K562 (cell line): Measurements from ENCODE around the gene GLRX2. TPM values are rescaled to one million over a fixed set of nuclear protein-coding genes. Genes with fewer than 3 reads are reported as not detected.

Experiments used
- HDAC8 ChIP-seq: fragments of 450-650 bp; IDR thresholded peaks from 2 replicates; pipeline ENCODE4 v1.6.1; 2016; ENCODE audit warnings: mild to moderate bottlenecking, missing genetic modification characterization, moderate library complexity, missing compliant biosample characterization
- KDM5B ChIP-seq: fragments of 200-600 bp; sonication (generic); IDR thresholded peaks from 2 replicates; pipeline ENCODE4 v1.6.1; 2012; ENCODE audit warnings: low read depth, mild to moderate bottlenecking, moderate library complexity, low read length, control low read depth, inconsistent platforms; ENCODE audit not compliant: insufficient replicate concordance
- LEF1 ChIP-seq: fragments of 450-650 bp; IDR thresholded peaks from 2 replicates; pipeline ENCODE4 v1.6.1; 2016; ENCODE audit warnings: mild to moderate bottlenecking
- POLR2AphosphoS5 ChIP-seq: IDR thresholded peaks from 2 replicates; pipeline ENCODE4 v1.6.1; 2011; ENCODE audit warnings: mild to moderate bottlenecking, low read depth, low read length, moderate library complexity; ENCODE audit not compliant: control insufficient read depth, insufficient read depth
- ZNF175 ChIP-seq: fragments of 200-800 bp; sonication (Bioruptor generic); IDR thresholded peaks from 2 replicates; pipeline ENCODE4 v1.6.1; 2016; ENCODE audit warnings: low read depth, mild to moderate bottlenecking, missing genetic modification characterization, missing compliant biosample characterization
- ZNF436 ChIP-seq: fragments of 250-450, 450-650 bp; sonication (Bioruptor Pico); formaldehyde crosslinking; IDR thresholded peaks from 2 replicates; pipeline ENCODE4 v1.7.0; 2020; ENCODE audit warnings: mild to moderate bottlenecking
- ZNF445 ChIP-seq: fragments of 250-450 bp; sonication (Bioruptor Pico); IDR thresholded peaks from 2 replicates; pipeline ENCODE4 v1.4.0; 2020; ENCODE audit warnings: low read depth, mild to moderate bottlenecking, moderate library complexity
- polyA plus RNA-seq, 8 experiments: library from polyadenylated mRNA; depleted of rRNA in 4 of 8; stranded (reverse) in 5 of 8; unstranded in 3 of 8; fragments of >200 nt; fragmentation: Nextera tagmentation in 2 of 8; fragmentation: Illumina TruSeq in 1 of 8; extraction: Ambion mirVana in 2 of 8; extraction: Trizol in 1 of 8; gene quantifications; 2 replicates each; pipeline versions ENCODE4 v1.2.1 to v1.2.3, GENCODE V29; 2011 to 2014; ENCODE audit warnings: inconsistent platforms in 1 of 8, missing spikeins in 1 of 8
- total RNA-seq, 7 experiments: library from RNA; depleted of rRNA in 6 of 7; stranded (reverse); fragments of >200 nt in 6 of 7; fragmentation: Illumina TruSeq in 2 of 7; extraction: Trizol in 2 of 7; gene quantifications; 2 replicates each; pipeline versions ENCODE4 v1.2.1 to v1.2.3, GENCODE V29; 2011 to 2021; ENCODE audit warnings: low replicate concordance in 1 of 7
- TF ChIP-seq, protein P1 (sequence below): fragments of 250-450 bp; sonication (Bioruptor Pico); IDR thresholded peaks from 2 replicates; pipeline ENCODE4 v1.5.0; 2021; ENCODE audit warnings: mild to moderate bottlenecking, borderline replicate concordance
- TF ChIP-seq, protein P2 (sequence below): fragments of 450-650 bp; formaldehyde crosslinking; IDR thresholded peaks from 2 replicates; pipeline ENCODE4 v1.4.0; 2020; ENCODE audit warnings: mild to moderate bottlenecking, moderate library complexity
- TF ChIP-seq, protein P3 (sequence below): sonication (generic); formaldehyde crosslinking; IDR thresholded peaks from 2 replicates; pipeline ENCODE4 v1.8.0; 2022; ENCODE audit warnings: mild to moderate bottlenecking, missing genetic modification reagents
- TF ChIP-seq, protein P4 (sequence below): fragments of 250-450 bp; sonication (Bioruptor Pico); IDR thresholded peaks from 2 replicates; pipeline ENCODE4 v1.8.0; 2022; ENCODE audit warnings: inconsistent platforms, mild to moderate bottlenecking, moderate library complexity, borderline replicate concordance
- TF ChIP-seq, protein P5 (sequence below): fragments of 450-650 bp; formaldehyde crosslinking; conservative IDR thresholded peaks from 2 replicates; pipeline ENCODE4 v1.4.0; 2022; ENCODE audit warnings: mild to moderate bottlenecking, missing genetic modification characterization
- TF ChIP-seq, protein P6 (sequence below): sonication (generic); formaldehyde crosslinking; IDR thresholded peaks from 2 replicates; pipeline ENCODE4 v1.8.0; 2023; ENCODE audit warnings: mild to moderate bottlenecking, missing genetic modification reagents

Gene GLRX2
- total and polyA plus RNA-seq, 9 of the 15 experiments (the other 6 are each of a cell fraction or from before 2014, with no cell fraction given) = 13.3 to 82.6 (median 55.1) TPM

DNA sequence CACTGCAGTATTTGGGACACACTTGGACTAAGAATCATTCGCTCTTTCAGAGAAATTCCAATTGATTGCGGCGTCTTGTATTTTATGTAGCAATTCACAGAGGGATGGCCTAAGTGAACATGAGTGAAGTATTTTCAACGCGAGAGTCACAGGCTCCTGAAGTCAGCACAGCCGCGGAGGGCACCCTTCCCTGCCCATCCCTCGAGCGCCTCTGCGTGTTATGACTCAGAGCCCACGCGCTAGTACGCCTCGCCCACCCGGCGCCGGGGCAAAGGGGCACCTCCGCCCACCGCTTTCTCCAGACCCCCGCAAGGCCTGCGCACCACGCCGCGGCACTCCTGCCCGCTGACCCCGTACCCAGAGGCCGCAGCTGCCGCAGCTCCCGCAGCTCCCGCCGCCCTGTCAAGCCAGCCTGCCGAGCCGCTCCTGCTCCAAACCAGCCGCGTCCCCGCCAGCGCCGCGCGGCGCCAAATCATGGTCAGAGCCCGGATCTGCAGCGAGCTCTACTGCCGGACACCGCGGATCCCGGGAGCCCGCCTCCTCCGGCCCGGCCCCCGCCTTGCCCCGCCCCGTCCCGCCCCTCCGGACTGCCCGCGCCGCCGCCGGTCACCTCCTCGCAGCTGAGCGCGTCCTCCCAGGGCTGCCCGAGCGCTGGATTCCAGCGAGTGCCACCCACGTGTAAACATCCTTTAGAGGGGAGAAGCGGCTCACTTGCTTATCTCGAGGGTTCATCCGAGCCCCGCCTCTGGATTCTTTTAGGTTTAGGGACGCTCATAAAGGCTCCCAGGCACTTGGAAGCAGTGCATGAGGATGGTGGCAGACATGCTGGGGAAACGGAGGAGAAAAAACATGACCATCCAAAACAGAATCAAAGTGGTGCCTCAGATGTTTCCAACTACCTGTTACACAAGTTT, at the start of gene GLRX2 (continued):
- TF ChIP-seq KDM5B (peak; percentile 87), POLR2AphosphoS5 (peak; percentile 87), ZNF436 (CRISPR knock-in tag) (no peak), HDAC8 (tag) (no peak), ZNF175 (CRISPR knock-in tag) (no peak), LEF1 (no peak), ZNF445 (CRISPR knock-in tag) (no peak)
- TF ChIP-seq, protein P1, sequence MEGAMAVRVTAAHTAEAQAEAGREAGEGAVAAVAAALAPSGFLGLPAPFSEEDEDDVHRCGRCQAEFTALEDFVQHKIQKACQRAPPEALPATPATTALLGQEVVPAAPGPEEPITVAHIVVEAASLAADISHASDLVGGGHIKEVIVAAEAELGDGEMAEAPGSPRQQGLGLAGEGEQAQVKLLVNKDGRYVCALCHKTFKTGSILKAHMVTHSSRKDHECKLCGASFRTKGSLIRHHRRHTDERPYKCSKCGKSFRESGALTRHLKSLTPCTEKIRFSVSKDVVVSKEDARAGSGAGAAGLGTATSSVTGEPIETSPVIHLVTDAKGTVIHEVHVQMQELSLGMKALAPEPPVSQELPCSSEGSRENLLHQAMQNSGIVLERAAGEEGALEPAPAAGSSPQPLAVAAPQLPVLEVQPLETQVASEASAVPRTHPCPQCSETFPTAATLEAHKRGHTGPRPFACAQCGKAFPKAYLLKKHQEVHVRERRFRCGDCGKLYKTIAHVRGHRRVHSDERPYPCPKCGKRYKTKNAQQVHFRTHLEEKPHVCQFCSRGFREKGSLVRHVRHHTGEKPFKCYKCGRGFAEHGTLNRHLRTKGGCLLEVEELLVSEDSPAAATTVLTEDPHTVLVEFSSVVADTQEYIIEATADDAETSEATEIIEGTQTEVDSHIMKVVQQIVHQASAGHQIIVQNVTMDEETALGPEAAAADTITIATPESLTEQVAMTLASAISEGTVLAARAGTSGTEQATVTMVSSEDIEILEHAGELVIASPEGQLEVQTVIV (CRISPR knock-in tag) = no peak
- TF ChIP-seq, protein P2, sequence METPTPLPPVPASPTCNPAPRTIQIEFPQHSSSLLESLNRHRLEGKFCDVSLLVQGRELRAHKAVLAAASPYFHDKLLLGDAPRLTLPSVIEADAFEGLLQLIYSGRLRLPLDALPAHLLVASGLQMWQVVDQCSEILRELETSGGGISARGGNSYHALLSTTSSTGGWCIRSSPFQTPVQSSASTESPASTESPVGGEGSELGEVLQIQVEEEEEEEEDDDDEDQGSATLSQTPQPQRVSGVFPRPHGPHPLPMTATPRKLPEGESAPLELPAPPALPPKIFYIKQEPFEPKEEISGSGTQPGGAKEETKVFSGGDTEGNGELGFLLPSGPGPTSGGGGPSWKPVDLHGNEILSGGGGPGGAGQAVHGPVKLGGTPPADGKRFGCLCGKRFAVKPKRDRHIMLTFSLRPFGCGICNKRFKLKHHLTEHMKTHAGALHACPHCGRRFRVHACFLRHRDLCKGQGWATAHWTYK (CRISPR knock-in tag) = peak; percentile 44; the same call in 1 of the 2 replicates
- TF ChIP-seq, protein P3, sequence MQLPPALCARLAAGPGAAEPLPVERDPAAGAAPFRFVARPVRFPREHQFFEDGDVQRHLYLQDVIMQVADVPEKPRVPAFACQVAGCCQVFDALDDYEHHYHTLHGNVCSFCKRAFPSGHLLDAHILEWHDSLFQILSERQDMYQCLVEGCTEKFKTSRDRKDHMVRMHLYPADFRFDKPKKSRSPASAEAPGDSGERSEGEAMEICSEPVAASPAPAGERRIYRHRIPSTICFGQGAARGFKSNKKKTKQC = peak; percentile 73
- TF ChIP-seq, protein P4, sequence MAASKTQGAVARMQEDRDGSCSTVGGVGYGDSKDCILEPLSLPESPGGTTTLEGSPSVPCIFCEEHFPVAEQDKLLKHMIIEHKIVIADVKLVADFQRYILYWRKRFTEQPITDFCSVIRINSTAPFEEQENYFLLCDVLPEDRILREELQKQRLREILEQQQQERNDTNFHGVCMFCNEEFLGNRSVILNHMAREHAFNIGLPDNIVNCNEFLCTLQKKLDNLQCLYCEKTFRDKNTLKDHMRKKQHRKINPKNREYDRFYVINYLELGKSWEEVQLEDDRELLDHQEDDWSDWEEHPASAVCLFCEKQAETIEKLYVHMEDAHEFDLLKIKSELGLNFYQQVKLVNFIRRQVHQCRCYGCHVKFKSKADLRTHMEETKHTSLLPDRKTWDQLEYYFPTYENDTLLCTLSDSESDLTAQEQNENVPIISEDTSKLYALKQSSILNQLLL (CRISPR knock-in tag) = no peak
- TF ChIP-seq, protein P5, sequence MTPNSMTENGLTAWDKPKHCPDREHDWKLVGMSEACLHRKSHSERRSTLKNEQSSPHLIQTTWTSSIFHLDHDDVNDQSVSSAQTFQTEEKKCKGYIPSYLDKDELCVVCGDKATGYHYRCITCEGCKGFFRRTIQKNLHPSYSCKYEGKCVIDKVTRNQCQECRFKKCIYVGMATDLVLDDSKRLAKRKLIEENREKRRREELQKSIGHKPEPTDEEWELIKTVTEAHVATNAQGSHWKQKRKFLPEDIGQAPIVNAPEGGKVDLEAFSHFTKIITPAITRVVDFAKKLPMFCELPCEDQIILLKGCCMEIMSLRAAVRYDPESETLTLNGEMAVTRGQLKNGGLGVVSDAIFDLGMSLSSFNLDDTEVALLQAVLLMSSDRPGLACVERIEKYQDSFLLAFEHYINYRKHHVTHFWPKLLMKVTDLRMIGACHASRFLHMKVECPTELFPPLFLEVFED = no peak
- TF ChIP-seq, protein P6, sequence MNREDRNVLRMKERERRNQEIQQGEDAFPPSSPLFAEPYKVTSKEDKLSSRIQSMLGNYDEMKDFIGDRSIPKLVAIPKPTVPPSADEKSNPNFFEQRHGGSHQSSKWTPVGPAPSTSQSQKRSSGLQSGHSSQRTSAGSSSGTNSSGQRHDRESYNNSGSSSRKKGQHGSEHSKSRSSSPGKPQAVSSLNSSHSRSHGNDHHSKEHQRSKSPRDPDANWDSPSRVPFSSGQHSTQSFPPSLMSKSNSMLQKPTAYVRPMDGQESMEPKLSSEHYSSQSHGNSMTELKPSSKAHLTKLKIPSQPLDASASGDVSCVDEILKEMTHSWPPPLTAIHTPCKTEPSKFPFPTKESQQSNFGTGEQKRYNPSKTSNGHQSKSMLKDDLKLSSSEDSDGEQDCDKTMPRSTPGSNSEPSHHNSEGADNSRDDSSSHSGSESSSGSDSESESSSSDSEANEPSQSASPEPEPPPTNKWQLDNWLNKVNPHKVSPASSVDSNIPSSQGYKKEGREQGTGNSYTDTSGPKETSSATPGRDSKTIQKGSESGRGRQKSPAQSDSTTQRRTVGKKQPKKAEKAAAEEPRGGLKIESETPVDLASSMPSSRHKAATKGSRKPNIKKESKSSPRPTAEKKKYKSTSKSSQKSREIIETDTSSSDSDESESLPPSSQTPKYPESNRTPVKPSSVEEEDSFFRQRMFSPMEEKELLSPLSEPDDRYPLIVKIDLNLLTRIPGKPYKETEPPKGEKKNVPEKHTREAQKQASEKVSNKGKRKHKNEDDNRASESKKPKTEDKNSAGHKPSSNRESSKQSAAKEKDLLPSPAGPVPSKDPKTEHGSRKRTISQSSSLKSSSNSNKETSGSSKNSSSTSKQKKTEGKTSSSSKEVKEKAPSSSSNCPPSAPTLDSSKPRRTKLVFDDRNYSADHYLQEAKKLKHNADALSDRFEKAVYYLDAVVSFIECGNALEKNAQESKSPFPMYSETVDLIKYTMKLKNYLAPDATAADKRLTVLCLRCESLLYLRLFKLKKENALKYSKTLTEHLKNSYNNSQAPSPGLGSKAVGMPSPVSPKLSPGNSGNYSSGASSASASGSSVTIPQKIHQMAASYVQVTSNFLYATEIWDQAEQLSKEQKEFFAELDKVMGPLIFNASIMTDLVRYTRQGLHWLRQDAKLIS (CRISPR knock-in tag) = peak; percentile 53
